Keratinocyte (primary cell): ENCODE results near the gene CDK15. TPM values are rescaled to one million over a fixed set of nuclear protein-coding genes. Genes with fewer than 3 reads are reported as not detected.

Experiments
- DNase-seq: peaks from one replicate; pipeline ENCODE4 v3.0.0-alpha.2; 2011; ENCODE audit warnings: low read depth, missing footprints, low spot score
- FAIRE-seq: peaks from 2 replicates; lab custom pipeline; 2011; peaks lifted over from hg19 to GRCh38; lab: Jason Lieb, UNC
- H2AFZ ChIP-seq: 2 replicates; pipeline ENCODE4 v1.6.0; 2012; ENCODE audit warnings: low read length, control low read depth, inconsistent platforms; ENCODE audit not compliant: control insufficient read depth
- H3K27ac ChIP-seq: 2 replicates; pipeline ENCODE4 v1.5.1; 2011; ENCODE audit warnings: low read length; ENCODE audit not compliant: control insufficient read depth, insufficient read depth
- H3K27me3 ChIP-seq: 3 replicates; pipeline ENCODE4 v1.6.0; 2011; ENCODE audit warnings: low read length; ENCODE audit not compliant: control insufficient read depth, insufficient read depth; ENCODE audit errors: extremely low read depth
- H3K36me3 ChIP-seq, 2 experiments: 2 replicates in 1 of 2; 3 replicates in 1 of 2; pipeline ENCODE4 v1.5.1; 2011; ENCODE audit warnings: low read length in 2 of 2, mild to moderate bottlenecking in 1 of 2; ENCODE audit not compliant: control insufficient read depth in 2 of 2, insufficient read depth in 2 of 2; ENCODE audit errors: extremely low read depth in 1 of 2
- H3K4me1 ChIP-seq: 3 replicates; pipeline ENCODE4 v1.5.1; 2011; ENCODE audit warnings: low read length; ENCODE audit not compliant: control insufficient read depth, insufficient read depth; ENCODE audit errors: extremely low read depth
- H3K4me2 ChIP-seq: 3 replicates; pipeline ENCODE4 v1.6.0; 2011; ENCODE audit warnings: low read depth, low read length; ENCODE audit not compliant: control insufficient read depth, insufficient read depth; ENCODE audit errors: extremely low read depth
- H3K4me3 ChIP-seq, 3 experiments: fragments of 200-600 bp in 1 of 3; sonication (generic) in 1 of 3; 2 replicates in 2 of 3; 3 replicates in 1 of 3; pipeline ENCODE4 v1.5.1; 2011 to 2016; ENCODE audit warnings: low read length in 3 of 3, mild to moderate bottlenecking in 3 of 3, control low read depth in 2 of 3, inconsistent platforms in 1 of 3, low read depth in 1 of 3, mixed read lengths in 1 of 3, mixed run types in 1 of 3, moderate library complexity in 1 of 3; ENCODE audit not compliant: control insufficient read depth in 2 of 3, insufficient read depth in 2 of 3; ENCODE audit errors: extremely low read depth in 1 of 3
- H3K79me2 ChIP-seq: 2 replicates; pipeline ENCODE4 v1.6.0; 2012; ENCODE audit warnings: low read length; ENCODE audit not compliant: control insufficient read depth, insufficient read depth
- H3K9ac ChIP-seq: 3 replicates; pipeline ENCODE4 v1.6.0; 2011; ENCODE audit warnings: low read length; ENCODE audit not compliant: control insufficient read depth, insufficient read depth; ENCODE audit errors: extremely low read depth
- H3K9me1 ChIP-seq: 3 replicates; pipeline ENCODE4 v1.6.0; 2011; ENCODE audit warnings: low read length; ENCODE audit not compliant: control insufficient read depth, insufficient read depth; ENCODE audit errors: extremely low read depth
- H3K9me3 ChIP-seq: 2 replicates; pipeline ENCODE4 v1.5.1; 2012; ENCODE audit warnings: low read depth, low read length; ENCODE audit not compliant: control insufficient read depth
- H4K20me1 ChIP-seq: 3 replicates; pipeline ENCODE4 v1.6.0; 2011; ENCODE audit warnings: low read length; ENCODE audit not compliant: control insufficient read depth, insufficient read depth; ENCODE audit errors: extremely low read depth
- CTCF ChIP-seq, 3 experiments: IDR thresholded peaks in 1 of 3; conservative IDR thresholded peaks in 1 of 3; optimal IDR thresholded peaks in 1 of 3; 2 replicates in 2 of 3; 3 replicates in 1 of 3; pipeline versions ENCODE3 to v1.5.1; 2011; ENCODE audit warnings: low read length in 3 of 3, mild to moderate bottlenecking in 3 of 3, moderate library complexity in 2 of 3, control low read depth in 1 of 3, inconsistent platforms in 1 of 3; ENCODE audit not compliant: insufficient read depth in 2 of 3; ENCODE audit errors: extremely low read depth in 1 of 3
- EZH2 ChIP-seq: IDR thresholded peaks from one replicate; pipeline ENCODE4 v1.6.1; 2012; ENCODE audit warnings: inconsistent platforms, mild to moderate bottlenecking, low read length, moderate library complexity
- dilution Hi-C: fragments of 300-500 bp; cut with MboI; formaldehyde crosslinking; loops from one replicate; pipeline ENCODE4 v1.7.0; 2020; ENCODE audit warnings: low sequenced_read_pairs; ENCODE audit not compliant: extremely low pct_ligation_motif_present
- polyA plus RNA-seq, 5 experiments: library from polyadenylated mRNA; depleted of rRNA in 3 of 5; stranded (reverse) in 3 of 5; stranded (forward) in 1 of 5; unstranded in 1 of 5; fragments of >200 nt; gene quantifications; 1 replicate in 1 of 5; 2 replicates in 3 of 5; 3 replicates in 1 of 5; pipeline versions ENCODE4 v1.2.1 to v1.2.3, GENCODE V29; 2011 to 2012; ENCODE audit warnings: missing spikeins in 2 of 5, low read depth in 1 of 5, low replicate concordance in 1 of 5

Gene CDK15
- polyA plus RNA-seq, 1 donor (not counting 4 experiments of a cell fraction or from before 2014, with no cell fraction given): 0.96 TPM

GRCh38 chr2:201931475-201931874 is 125.1 kb downstream of the CDK15 start:
- no peaks in the 10 kb centered on the region for H3K9me1 ChIP-seq
- no peaks in the 10 kb centered on the region for H3K4me1 ChIP-seq
- no peaks in the 10 kb centered on the region for H3K79me2 ChIP-seq
- H3K27ac ChIP-seq: no peak overlapping the region
- no peaks in the 10 kb centered on the region for H3K36me3 ChIP-seq
- dilution Hi-C loops: no loop called here
- DNase-seq (no peak), FAIRE-seq (no peak)
- H3K9me3 ChIP-seq: no peaks in the 10 kb centered on the region
- H3K9ac ChIP-seq: no peak overlapping the region
- TF ChIP-seq EZH2 (no peak), CTCF (optimal IDR thresholded peaks at IDR 0.05 in 1 of 3, IDR thresholded peaks at IDR 0.05 in 1 of 3, conservative IDR thresholded peaks at IDR 0.05 in 1 of 3; ENCODE audit: extremely low read depth in 1 of 3, insufficient read depth in 2 of 3, low read length in 3 of 3) (no peak)
- no peak overlapping the region for H2AFZ ChIP-seq
- H4K20me1 ChIP-seq: no peaks in the 10 kb centered on the region
- H3K4me3 ChIP-seq: no peak overlapping the region
- peaks cover 8% of the 10 kb centered on the region for H3K27me3 ChIP-seq
- H3K4me2 ChIP-seq: no peak overlapping the region

GRCh38 chr2:201931951-201932350 is 125.6 kb downstream of the CDK15 start:
- DNase-seq (no peak), FAIRE-seq (no peak)
- no peak for TF ChIP-seq CTCF (optimal IDR thresholded peaks at IDR 0.05 in 1 of 3, IDR thresholded peaks at IDR 0.05 in 1 of 3, conservative IDR thresholded peaks at IDR 0.05 in 1 of 3; ENCODE audit: extremely low read depth in 1 of 3, insufficient read depth in 2 of 3, low read length in 3 of 3)
- no peak for TF ChIP-seq EZH2
- H3K79me2 ChIP-seq: no peaks in the 10 kb centered on the region
- peaks cover 8% of the 10 kb centered on the region for H3K27me3 ChIP-seq
- H3K9ac ChIP-seq: no peak overlapping the region
- dilution Hi-C loops: no loop called here
- no peaks in the 10 kb centered on the region for H3K4me1 ChIP-seq
- H3K27ac ChIP-seq: no peak overlapping the region
- H4K20me1 ChIP-seq: no peaks in the 10 kb centered on the region
- H3K4me2 ChIP-seq: no peak overlapping the region
- no peaks in the 10 kb centered on the region for H3K9me1 ChIP-seq
- H3K9me3 ChIP-seq: no peaks in the 10 kb centered on the region
- no peak overlapping the region for H3K4me3 ChIP-seq
- no peak overlapping the region for H2AFZ ChIP-seq
- no peaks in the 10 kb centered on the region for H3K36me3 ChIP-seq
